Stimulated activated CD4-positive, alpha-beta T cell treated with anti-CD3 and anti-CD28 coated beads, Interleukin-2, amount 100 ng/mL, for 24 hours (primary cell): ENCODE measurements around the gene LRATD1.
"Not testable (repeated sequence)": the region's sequence is repeated elsewhere in the genome, so short reads cannot be mapped to it uniquely, and the experiment has no call there.

Experiments
- DNase-seq, 2 donors: peaks; one replicate each; pipeline ENCODE4 v3.0.0-alpha.2; 2020

Gene LRATD1, protein sequence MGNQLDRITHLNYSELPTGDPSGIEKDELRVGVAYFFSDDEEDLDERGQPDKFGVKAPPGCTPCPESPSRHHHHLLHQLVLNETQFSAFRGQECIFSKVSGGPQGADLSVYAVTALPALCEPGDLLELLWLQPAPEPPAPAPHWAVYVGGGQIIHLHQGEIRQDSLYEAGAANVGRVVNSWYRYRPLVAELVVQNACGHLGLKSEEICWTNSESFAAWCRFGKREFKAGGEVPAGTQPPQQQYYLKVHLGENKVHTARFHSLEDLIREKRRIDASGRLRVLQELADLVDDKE

DNA sequence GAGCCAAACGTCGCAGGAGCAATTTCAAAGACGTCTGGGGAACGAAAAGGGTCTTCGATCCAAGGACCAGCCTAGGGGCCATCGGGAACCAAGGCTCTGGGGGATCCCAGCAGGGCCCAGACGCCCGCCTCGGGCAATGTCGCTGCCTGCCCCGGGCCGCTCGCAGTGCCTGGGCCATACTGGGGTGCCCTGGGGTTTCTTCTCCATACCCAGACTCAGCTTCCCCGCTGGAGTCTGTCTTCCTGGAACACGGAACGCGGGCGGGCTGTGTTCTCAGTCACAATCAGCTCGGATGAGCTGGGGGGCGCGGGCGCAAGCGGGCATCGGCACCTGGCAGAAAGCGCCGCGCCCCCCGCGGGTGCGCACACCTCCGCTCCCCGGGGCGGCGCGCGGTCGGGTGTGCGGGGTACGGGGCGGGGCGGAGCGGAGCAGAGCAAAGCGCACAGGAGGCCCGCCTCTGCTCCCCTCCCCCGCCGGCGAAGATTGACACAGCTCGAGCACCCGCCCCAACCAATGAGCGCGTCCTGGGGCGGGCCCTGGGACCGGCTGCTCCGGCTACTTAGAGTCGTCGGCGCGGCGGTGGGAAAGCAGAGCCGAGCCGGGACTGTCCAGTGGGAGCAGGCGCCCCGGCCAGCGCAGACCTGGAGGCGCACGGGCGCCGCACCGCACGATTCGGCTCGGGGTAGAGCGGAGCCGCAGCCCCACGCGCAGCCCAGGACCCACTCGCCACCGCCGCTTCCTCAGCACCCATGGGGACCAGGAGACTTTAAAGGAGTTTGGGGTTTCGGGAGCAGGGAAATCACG is at the start of gene LRATD1:
Gene LRATD1 (plus strand): TSS at position 585 of the 804 bp plus-strand sequence. CDS start 1,263 bp downstream, outside the sequence.
- DNase-seq: peak in 1 of 2 donors; percentile 21

DNA sequence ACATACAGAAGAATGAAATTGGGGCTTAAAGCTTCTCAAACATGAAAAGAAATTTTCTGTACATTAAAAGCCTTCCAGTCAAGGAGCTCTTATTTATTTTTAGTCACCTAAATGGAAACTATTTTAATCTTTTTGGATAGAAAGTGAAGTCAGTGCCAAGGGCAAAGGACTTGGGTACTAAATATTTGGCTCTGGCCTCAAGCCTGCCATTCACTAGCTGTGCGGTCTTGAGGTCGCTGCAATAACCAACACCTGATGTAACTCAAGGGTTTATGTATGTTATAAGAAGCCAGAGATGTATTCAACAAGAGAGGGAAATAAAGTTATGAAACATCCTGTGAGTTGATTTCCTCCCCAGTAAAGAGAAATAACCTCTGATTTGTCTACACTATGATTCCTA is 49.5 kb upstream of the LRATD1 start:
- DNase-seq: no peak

DNA sequence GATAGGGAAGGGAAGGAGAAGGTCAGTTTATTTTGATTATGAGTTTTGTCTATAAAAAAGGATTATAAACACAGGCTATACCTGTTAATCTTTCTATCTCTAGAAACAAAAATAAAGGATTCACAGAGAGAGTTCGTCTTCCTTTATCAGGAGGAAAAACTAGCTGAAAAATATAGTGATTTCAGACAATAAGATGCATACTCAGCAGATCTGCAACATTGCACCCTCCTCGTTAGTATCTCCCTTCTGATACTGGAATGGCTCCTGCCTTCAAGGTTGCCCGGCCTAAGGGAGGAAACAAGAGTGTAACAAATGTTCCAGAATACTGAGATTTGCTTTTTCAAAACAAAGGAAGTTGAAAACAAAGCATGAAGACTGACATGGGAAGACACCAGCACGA is 48.7 kb upstream of the LRATD1 start:
- DNase-seq: no peak

DNA sequence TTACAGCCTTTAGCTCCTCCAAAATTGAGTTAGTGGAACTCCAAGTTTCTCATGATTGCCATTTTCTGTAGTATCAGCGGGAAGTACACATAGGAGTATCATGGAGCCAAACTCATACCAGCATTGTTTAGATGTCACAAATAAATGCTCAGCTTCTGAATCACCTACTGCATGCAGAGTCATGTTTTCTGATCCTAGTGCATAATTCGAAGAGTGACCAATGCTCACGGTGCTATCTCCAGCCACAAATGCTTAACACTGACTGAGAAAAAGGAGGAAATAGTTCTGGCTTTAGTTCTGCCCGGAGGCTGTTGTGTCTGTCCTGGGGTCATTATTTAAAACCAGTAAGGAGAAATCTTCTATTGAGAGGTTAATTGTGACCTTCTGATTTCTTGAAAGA is 45.4 kb upstream of the LRATD1 start:
- DNase-seq: no peak

DNA sequence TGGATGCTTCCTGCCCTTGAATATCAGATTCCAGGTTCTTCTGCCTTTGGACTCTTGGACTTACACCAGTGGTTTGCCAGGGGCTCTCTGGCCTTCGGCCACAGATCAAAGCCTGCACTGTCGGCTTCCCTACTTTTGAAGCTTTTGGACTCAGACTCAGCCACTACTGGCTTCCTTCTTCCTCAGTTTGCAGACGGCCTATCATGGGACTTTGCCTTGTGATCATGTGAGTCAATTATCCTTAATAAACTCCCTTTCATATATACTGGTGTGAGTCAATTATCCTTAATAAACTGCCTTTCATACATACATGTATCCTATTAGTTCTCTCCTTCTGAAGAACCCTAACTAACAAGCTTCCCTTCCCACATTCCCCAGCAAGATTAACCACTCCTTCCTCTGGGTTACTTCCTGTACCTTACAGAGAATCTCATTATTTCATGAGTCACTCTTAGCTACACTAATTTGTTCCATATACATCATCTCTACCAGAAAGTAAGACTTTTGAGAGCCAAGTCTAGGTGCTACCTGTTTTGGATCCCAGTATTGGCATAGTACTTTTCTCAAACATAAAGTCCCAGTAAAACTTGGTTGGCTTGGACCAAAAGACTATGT is 31.3 kb upstream of the LRATD1 start:
- no peak for DNase-seq

DNA sequence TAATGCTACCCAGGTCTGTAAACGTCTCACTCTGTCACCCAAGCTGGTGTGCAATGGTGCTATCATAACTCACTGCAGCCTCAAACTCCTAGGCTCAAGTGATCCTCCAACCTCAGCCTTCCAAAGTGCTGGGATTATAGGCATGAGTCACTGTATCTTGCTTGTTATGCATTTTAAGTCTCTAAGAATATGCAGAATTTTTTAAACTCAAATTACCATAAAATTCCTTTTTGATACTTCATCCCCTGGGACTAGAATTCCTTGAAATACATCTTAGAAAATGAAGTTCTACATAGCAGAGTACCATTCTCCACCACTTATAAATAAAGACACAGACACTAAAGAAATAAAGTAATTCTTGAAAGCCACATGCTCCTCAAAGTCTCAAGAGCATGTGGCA is 30.2 kb upstream of the LRATD1 start:
- DNase-seq: no peak

DNA sequence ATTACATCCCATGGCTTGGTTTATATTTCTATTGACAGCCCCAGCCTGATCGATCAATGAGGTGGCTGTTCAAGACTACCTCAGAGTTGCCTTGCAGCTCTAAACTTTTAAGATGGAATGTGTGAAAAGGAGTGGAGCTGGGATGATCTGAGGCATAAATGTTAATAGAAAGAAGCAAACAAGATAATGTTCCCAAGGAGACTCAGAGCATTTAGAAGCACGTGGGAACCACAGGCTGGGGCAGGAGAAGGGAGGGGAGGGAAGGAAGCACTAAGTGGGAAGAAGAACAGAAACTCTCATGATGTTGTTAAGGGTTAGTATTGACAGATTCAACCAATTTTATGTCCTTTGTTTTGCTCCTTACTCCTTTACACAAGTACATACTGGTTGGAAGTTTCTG is 28.8 kb upstream of the LRATD1 start:
- DNase-seq: no peak

DNA sequence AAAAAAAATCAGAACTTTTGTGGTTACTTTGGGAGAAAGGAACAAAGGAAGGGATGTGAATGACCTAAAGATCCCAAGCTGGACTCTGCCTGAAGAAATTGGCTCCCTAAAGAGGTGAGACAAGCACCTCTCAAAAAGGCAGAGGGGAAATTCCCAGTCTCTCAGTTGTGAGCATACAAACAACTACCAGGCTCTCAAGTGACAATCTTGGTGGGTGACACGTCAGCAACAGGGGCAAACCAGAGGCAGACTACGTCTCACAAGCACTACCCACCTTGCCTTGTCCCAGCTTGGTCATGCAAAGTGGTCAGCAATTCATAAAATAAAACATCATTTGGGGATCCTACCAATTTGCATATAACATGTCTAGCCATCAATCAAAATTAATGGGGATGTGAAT is 24.3 kb upstream of the LRATD1 start:
- DNase-seq: no peak

DNA sequence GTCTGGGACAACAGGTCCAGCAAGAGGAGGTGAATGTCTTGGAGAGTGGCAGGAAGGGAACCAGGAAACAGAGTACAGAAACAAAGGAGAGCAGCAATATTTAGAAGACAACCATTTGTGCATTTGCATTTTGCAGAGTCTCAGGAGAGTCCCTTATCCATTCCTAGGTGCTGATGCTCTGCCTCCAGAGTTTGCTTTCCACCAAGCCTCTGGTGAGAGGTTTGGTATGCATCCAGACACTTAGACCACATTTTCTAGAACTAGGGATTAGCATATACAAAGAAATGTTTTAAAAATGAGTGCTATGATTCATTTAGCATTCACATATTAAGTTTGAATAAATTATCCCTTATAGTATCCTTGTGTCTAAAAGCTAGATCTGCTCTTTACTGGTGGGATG is 18.5 kb upstream of the LRATD1 start:
- DNase-seq: no peak

DNA sequence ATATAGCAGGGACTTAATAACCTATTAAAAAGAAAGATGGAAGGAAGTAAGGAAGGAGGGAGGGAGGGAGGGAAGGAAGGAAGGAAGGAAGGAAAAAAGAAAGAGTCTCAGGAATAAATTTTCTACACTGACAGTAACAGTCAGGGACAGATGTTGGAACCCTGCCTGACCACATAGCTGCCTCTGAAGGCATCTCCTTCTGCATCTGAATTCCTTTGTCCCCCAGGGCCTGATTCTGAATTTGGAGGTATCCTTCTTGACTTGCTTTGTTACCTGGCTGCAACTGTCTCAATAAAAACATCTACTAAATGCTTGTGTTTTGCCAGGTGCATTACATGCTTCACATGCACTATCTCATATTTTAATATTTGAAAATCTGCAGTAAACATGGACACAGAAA is 17.4 kb upstream of the LRATD1 start:
- DNase-seq: no peak

DNA sequence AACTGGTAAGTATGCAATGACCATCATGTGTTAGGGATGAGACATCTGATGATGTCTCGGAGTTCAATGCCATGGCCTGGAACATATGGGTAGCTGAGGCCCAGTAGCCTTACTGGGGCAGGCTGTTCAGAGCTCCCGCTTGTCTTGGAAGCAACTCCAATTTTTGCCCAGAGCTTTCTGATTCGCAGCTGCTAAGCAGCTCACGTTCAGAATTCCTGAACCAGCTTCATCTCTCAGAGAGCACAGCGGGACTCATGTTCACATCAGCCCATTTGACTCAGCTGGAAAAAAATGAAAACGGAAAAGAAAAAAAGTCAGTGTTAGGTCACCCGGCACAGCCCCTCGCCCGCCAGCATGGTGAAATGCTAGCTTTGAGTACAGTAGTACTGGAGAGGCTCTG is 16.8 kb upstream of the LRATD1 start:
- DNase-seq: no peak

DNA sequence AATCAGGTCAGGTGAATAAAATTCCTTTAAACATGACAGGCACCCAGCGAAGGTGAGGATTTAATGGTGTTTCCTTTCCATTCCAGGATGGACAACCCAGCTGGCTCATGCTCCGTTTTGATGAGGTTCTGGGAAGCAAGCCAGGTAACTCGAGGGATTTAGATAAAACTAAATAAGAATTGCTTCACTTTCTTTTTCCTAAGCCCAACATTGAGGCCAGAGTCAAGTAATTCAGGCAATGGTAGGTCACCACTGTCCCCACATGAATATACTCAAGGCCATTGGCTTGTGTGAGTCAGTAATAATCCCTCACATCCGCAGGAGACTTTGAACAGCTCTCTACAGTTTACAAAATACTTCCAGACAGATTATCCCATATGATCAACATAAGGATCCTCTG is 16.2 kb upstream of the LRATD1 start:
- no peak for DNase-seq

DNA sequence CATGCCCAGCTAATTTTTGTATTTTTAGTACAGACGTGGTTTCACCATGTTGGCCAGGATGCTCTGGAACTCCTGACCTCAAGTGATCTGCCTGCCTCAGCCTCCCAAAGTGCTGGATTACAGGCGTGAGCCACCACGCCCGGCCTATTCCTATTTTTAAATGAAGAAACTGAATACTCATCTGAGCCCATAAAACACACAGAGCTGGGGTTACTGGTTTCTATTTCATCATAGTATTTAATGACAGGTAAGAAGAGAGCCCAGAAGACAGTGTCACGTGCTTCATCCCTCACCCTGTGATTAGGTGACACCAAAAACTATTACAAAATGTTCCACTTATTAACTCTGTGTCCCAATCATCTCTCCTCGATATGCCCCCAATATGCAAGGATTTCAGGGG is 15.6 kb upstream of the LRATD1 start:
- no peak for DNase-seq

DNA sequence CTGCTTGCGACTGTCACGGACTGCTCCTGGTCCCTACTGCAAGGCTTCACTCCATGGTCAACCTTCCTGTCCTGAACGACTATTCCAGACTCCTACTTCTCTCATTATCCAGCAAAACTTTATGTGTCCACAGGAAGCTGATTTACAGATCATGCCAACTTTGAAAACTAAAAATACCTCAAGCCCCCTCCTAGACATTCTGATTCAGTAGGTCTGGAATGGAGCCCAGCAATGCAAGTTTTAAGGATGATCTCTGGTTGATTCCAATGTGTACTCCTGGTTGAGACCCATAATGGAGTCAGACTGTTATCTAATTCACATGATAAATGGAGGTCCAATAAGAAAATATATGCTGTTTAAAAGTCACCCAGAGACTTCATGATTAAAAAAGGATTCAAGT is 13.1 kb upstream of the LRATD1 start:
- DNase-seq: no peak

DNA sequence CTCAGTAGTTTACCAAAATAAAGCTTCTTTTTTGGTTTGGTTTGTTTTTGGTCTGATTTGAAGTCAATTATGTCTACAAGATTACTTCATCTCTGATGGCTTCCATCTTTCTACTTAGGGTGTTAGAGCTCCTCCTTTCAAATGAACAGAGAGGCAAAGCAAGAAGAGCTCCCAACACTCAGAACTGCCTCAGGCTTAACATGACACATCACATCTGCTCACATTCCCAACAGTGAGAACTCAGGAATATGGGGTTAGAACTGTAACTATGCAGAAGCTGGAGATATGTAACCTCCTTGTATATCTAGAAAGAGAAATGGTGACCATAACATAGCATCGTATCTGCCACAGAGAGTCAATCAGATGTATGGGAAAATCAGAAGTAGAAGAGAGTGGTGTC is 11.4 kb upstream of the LRATD1 start:
- DNase-seq: no peak

DNA sequence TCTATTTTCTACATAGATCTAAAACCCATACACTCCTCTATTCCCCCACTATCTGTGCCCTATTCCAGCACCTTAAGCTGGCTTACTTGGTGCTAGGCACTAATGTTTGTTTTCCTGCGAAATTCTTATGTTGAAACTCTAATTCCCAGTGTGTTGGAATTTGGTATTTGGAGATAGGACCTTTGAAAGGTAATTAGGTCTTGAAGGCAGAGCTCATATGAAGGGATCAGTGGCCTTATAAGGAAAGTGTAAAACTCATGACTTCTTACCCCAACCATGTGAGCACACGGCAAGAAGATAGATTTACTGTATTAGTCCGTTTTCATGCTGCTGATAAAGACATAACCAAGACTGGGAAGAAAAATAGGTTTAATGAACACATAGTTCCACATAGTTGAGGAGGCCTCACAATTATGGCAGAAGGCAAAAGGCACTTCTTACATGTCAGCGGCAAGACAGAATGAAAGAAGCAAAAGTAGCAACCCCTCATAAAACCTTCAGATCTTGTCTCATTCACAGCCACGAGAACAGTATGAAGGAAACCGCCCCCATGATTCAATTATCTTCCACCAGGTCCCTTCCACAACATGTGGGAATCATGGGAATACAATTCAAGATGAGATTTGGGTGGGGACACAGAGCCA is 10.5 kb upstream of the LRATD1 start:
- DNase-seq: no peak

DNA sequence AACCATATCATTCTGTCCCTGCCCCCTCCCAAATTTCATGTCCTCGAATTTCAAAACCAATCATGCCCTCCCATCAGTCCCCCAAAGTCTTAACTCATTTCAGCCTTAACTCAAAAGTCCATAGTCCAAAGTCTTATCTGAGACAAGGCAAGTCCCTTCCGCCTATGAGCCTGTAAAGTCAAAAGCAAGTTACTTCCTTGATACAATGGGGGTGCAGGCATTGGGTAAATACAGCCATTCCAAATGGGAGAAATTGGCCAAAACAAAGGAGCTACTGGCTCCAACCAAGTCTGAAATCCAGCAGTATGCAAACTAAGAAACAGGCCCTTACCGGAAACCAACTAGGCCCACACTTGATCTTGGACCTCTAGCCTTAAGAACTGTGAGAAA is 10.0 kb upstream of the LRATD1 start:
- not testable (repeated sequence) for DNase-seq

DNA sequence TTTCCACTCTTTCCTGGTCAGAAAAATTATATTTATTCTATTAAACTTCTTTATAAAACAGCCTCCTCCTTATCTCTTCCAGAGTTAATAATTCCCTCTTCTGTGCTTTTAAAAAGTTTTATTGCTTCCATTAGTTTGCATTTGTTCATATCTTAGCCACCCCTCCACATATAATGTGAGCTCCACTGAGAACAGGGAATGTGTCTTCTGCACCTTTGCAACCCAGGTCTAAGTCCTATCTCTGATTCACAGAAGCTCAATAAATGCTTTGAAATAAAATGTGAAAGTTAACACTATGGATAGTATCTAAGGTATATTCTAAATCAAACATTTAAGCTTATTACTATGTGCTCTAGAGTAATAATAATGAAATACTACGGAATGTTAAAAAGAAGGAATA is 9.3 kb upstream of the LRATD1 start:
- DNase-seq: no peak

DNA sequence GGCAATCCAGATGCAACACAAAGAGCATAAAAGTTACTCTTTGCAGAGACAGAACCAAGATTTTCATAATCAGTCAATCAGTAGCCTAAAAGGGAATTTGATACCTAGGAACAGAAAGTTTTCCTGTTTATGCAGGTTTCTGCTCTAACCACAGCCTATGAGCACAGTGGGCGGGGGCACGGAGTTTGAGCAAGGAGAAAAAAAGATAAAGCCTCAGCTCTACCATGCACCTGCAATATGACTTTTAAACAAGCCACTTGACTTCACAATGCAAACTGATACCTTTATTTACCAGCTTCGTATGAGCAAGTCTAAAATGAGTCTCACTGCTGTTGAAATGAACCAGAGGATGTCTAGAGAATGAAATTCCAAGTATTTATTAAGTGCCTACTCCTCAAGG is 5.6 kb upstream of the LRATD1 start:
- no peak for DNase-seq

DNA sequence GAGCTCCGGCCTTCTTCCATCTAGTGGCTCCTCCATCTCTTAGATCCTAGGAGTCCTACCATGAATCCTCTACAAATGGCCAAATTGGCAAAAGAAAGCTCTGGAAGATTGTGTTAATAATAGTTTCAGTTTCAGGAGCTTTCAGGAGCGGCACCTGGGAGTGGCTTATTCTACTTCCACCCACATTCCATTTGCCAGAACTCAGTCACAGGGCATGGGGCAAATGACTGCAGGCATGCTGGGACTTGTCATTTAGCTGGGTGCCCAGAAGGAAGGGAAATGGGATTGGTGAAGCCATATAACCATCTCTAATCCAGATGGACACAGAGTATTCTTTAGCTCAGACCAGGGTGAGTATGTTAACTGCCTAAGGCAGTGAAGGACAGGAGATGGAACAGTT is 3.6 kb upstream of the LRATD1 start:
- no peak for DNase-seq

DNA sequence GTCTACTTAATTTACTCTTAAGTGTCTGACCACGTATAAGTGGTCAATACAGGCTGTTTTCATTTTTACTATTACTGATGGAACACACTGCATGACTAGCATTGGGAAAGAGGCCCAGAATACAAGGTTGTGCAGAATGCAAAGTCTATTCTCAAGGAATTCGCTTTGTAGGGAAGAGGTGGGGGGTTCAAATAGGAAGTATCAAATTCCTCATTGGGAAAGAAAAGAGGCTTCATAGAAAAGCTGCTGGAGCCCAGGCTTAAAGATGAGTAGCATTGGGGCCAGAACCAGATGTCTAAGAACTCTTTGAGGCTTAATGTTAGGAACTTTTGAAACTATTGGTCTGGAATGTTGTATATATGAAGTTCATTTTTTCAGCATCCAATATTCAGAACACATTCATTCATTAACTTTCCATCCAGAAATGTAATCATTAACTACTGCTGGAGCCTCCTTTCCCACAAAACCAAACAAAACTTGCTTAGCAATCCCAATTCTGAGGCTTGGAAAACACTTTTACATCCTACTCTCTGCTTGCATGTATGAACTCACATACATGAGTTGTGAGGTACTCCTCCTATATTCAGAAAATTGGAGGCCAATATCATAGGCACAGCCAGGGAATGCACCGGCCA is 994 bp upstream of the LRATD1 start:
- no peak for DNase-seq

DNA sequence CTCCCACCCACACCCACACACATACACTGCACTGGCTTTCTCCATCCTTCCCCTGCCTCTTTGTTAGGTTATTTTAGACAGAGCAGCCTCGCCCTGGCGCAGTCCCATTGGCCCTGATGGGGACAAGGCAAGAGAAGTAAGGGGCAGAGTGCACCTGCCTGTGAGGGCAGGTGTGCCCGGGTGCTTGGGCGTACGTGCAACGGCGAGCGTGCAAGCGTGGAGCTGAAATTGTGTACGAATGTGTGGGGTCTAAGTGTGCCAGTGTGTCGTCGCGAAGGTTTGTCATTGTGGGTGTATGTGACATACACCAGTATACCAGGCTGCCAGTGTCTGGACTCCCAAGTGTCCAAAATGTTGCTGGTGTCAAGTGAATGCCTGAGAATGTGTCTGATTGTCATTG is 544 bp downstream of the LRATD1 start:
- DNase-seq: no peak
